HepG2 (cell line): ENCODE results near the gene DIS3L2. TPM values are rescaled to one million over a fixed set of nuclear protein-coding genes. Genes with fewer than 3 reads are reported as not detected.
A peak's percentile ranks its signal among the peaks of the same experiment; 100 is the strongest.

Experiments
- BORCS8-MEF2B ChIP-seq: sonication (generic); formaldehyde crosslinking; IDR thresholded peaks from 2 replicates; pipeline ENCODE4 v1.8.0; 2022; ENCODE audit warnings: mild to moderate bottlenecking, missing genetic modification reagents
- CTCF ChIP-seq: sonication (generic); formaldehyde crosslinking; IDR thresholded peaks from 2 replicates; pipeline ENCODE4 v1.5.0; 2020; ENCODE audit warnings: mild to moderate bottlenecking, missing genetic modification reagents, moderate library complexity
- HCFC1 ChIP-seq: fragments of 150-350 bp; IDR thresholded peaks from 2 replicates; pipeline ENCODE4 v1.6.1; 2014; ENCODE audit warnings: low read depth, low read length
- MBD4 ChIP-seq: IDR thresholded peaks from 2 replicates; pipeline ENCODE4 v1.6.1; 2012; ENCODE audit warnings: low read length, inconsistent platforms, borderline replicate concordance
- MBNL3 ChIP-seq: fragments of 250-450 bp; sonication (Bioruptor Pico); conservative IDR thresholded peaks from 2 replicates; pipeline ENCODE4 v1.8.0; 2022; ENCODE audit warnings: mild to moderate bottlenecking, inconsistent platforms
- MTF2 ChIP-seq: sonication (generic); formaldehyde crosslinking; IDR thresholded peaks from 2 replicates; pipeline ENCODE4 v1.5.0; 2020; ENCODE audit warnings: missing genetic modification reagents, borderline replicate concordance
- NCOA1 ChIP-seq: sonication (generic); formaldehyde crosslinking; IDR thresholded peaks from 2 replicates; pipeline ENCODE4 v1.9.0; 2021; ENCODE audit warnings: missing genetic modification reagents
- NFE2 ChIP-seq: sonication (generic); formaldehyde crosslinking; IDR thresholded peaks from 2 replicates; pipeline ENCODE4 v1.4.0; 2020; ENCODE audit warnings: missing genetic modification reagents
- NFKB2 ChIP-seq: sonication (generic); formaldehyde crosslinking; IDR thresholded peaks from 2 replicates; pipeline ENCODE4 v1.4.0; 2020; ENCODE audit warnings: missing genetic modification reagents, borderline replicate concordance
- PITX1 ChIP-seq: sonication (generic); formaldehyde crosslinking; IDR thresholded peaks from 2 replicates; pipeline ENCODE4 v1.5.1; 2020; ENCODE audit warnings: mild to moderate bottlenecking, missing genetic modification reagents
- PLRG1 ChIP-seq: fragments of 450-650 bp; conservative IDR thresholded peaks from 2 replicates; pipeline ENCODE4 v1.6.1; 2016
- RAD21 ChIP-seq: fragments of 450-650 bp; formaldehyde crosslinking; IDR thresholded peaks from 2 replicates; pipeline ENCODE4 v1.5.0; 2020; ENCODE audit warnings: mild to moderate bottlenecking
- RFX3 ChIP-seq: IDR thresholded peaks from 2 replicates; pipeline ENCODE4 v1.6.1; 2016; ENCODE audit warnings: missing biosample characterization, missing genetic modification reagents
- SALL1 ChIP-seq: sonication (generic); formaldehyde crosslinking; IDR thresholded peaks from 2 replicates; pipeline ENCODE4 v1.8.0; 2022; ENCODE audit warnings: mild to moderate bottlenecking, missing genetic modification reagents
- SNAPC2 ChIP-seq: sonication (generic); formaldehyde crosslinking; IDR thresholded peaks from 2 replicates; pipeline ENCODE4 v1.8.1; 2022; ENCODE audit warnings: mild to moderate bottlenecking, missing genetic modification reagents
- STAG1 ChIP-seq: sonication (generic); formaldehyde crosslinking; IDR thresholded peaks from 2 replicates; pipeline ENCODE4 v1.4.0; 2020; ENCODE audit warnings: missing genetic modification reagents
- ZMYM3 ChIP-seq: sonication (generic); formaldehyde crosslinking; IDR thresholded peaks from 2 replicates; pipeline ENCODE4 v1.5.1; 2020; ENCODE audit warnings: mild to moderate bottlenecking, missing genetic modification reagents
- ZNF572 ChIP-seq: sonication (generic); formaldehyde crosslinking; IDR thresholded peaks from 2 replicates; pipeline ENCODE4 v1.5.1; 2020; ENCODE audit warnings: mild to moderate bottlenecking, missing genetic modification reagents
- ZNF720 ChIP-seq: sonication (generic); formaldehyde crosslinking; IDR thresholded peaks from 2 replicates; pipeline ENCODE4 v1.4.0; 2020; ENCODE audit warnings: missing genetic modification reagents
- ZNF816 ChIP-seq: sonication (generic); formaldehyde crosslinking; IDR thresholded peaks from 2 replicates; pipeline ENCODE4 v1.8.0; 2022; ENCODE audit warnings: missing genetic modification reagents, mild to moderate bottlenecking, borderline replicate concordance
- polyA plus RNA-seq, 8 experiments: library from polyadenylated mRNA; depleted of rRNA in 3 of 8; stranded (reverse) in 7 of 8; unstranded in 1 of 8; fragments of >200 nt; fragmentation: Illumina TruSeq in 4 of 8; extraction: Trizol in 4 of 8; gene quantifications; 2 replicates each; pipeline versions ENCODE4 v1.2.1 to v1.2.3, GENCODE V29; 2011 to 2016; ENCODE audit warnings: low read depth in 4 of 8, missing spikeins in 1 of 8, mixed read lengths in 1 of 8; ENCODE audit not compliant: insufficient read depth in 1 of 8
- total RNA-seq, 5 experiments: library from RNA; depleted of rRNA; stranded (reverse); fragments of >200 nt; fragmentation: Illumina TruSeq; extraction: Trizol; gene quantifications; 2 replicates each; pipeline ENCODE4 v1.2.3, GENCODE V29; 2016; ENCODE audit warnings: low read depth in 1 of 5
- TF ChIP-seq, protein P1 (sequence below): sonication (generic); formaldehyde crosslinking; IDR thresholded peaks from 2 replicates; pipeline ENCODE4 v1.5.1; 2020; ENCODE audit warnings: mild to moderate bottlenecking, missing genetic modification reagents, moderate library complexity
- TF ChIP-seq, protein P2 (sequence below): sonication (generic); IDR thresholded peaks from 2 replicates; pipeline ENCODE4 v1.6.1; 2016; ENCODE audit warnings: low read depth, borderline replicate concordance
- TF ChIP-seq, protein P3 (sequence below): sonication (generic); formaldehyde crosslinking; IDR thresholded peaks from 2 replicates; pipeline ENCODE4 v1.5.0; 2020; ENCODE audit warnings: mild to moderate bottlenecking, missing genetic modification reagents

Gene DIS3L2
- total and polyA plus RNA-seq, 2 of the 13 experiments (the other 11 are each of a cell fraction or from before 2014, with no cell fraction given), result 7.0 to 23.9 TPM

DNA sequence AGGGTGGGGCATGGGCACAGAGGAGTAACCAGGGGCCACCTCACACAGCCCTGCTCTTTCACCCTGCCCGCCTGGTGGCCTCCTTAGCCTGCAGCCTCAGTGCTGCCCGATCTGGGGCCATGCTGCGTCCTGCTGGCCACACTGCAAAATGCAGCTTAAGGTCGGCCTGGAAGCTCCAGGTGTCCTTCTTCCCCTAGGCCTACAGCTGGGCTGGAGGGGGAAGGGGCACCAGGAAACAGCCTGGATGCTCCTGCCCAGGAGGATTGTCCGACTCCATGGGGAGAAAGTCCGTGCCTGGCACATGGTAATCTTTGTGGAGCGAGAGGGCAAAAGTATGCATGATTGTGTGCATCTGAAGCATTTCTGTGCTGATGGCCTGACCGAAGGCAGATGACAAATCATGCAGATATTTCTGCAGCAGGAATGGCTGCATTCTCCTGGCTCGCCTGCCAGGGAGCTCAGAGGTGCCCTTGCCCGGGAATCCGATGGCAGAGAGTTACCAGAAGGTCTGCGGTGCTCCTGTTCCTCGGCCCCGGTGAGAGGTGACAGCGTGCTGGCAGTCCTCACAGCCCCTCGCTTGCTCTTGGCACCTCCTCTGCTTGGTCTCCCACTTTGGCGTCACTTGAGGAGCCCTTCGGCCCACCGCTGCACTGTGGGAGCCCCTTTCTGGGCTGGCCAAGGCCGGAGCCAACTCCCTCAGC is 404.3 kb downstream of the DIS3L2 start (continued):
- TF ChIP-seq, protein P1, sequence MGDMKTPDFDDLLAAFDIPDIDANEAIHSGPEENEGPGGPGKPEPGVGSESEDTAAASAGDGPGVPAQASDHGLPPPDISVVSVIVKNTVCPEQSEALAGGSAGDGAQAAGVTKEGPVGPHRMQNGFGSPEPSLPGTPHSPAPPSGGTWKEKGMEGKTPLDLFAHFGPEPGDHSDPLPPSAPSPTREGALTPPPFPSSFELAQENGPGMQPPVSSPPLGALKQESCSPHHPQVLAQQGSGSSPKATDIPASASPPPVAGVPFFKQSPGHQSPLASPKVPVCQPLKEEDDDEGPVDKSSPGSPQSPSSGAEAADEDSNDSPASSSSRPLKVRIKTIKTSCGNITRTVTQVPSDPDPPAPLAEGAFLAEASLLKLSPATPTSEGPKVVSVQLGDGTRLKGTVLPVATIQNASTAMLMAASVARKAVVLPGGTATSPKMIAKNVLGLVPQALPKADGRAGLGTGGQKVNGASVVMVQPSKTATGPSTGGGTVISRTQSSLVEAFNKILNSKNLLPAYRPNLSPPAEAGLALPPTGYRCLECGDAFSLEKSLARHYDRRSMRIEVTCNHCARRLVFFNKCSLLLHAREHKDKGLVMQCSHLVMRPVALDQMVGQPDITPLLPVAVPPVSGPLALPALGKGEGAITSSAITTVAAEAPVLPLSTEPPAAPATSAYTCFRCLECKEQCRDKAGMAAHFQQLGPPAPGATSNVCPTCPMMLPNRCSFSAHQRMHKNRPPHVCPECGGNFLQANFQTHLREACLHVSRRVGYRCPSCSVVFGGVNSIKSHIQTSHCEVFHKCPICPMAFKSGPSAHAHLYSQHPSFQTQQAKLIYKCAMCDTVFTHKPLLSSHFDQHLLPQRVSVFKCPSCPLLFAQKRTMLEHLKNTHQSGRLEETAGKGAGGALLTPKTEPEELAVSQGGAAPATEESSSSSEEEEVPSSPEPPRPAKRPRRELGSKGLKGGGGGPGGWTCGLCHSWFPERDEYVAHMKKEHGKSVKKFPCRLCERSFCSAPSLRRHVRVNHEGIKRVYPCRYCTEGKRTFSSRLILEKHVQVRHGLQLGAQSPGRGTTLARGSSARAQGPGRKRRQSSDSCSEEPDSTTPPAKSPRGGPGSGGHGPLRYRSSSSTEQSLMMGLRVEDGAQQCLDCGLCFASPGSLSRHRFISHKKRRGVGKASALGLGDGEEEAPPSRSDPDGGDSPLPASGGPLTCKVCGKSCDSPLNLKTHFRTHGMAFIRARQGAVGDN (CRISPR knock-in tag), result peak; percentile 25; the same call in 1 of the 2 replicates
- 0 out of 2 replicates have a peak, but pooled peaks have one; percentile 60 for TF ChIP-seq NCOA1 (CRISPR knock-in tag)
- no peak for TF ChIP-seq HCFC1
- no peak for TF ChIP-seq SNAPC2 (CRISPR knock-in tag)
- no peak for TF ChIP-seq MBD4
- TF ChIP-seq, protein P2, sequence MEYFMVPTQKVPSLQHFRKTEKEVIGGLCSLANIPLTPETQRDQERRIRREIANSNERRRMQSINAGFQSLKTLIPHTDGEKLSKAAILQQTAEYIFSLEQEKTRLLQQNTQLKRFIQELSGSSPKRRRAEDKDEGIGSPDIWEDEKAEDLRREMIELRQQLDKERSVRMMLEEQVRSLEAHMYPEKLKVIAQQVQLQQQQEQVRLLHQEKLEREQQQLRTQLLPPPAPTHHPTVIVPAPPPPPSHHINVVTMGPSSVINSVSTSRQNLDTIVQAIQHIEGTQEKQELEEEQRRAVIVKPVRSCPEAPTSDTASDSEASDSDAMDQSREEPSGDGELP, result peak; percentile 32; the same call in 1 of the 2 replicates
- no peak for TF ChIP-seq NFE2 (CRISPR knock-in tag)
- 0 out of 2 replicates have a peak, but pooled peaks have one; percentile 63 for TF ChIP-seq ZNF572 (CRISPR knock-in tag)
- peak; percentile 27; the same call in 1 of the 2 replicates for TF ChIP-seq PITX1 (CRISPR knock-in tag)
- peak; percentile 70 for TF ChIP-seq RAD21
- TF ChIP-seq RFX3 (CRISPR knock-in tag), result no peak
- peak; percentile 67; the same call in 1 of the 2 replicates for TF ChIP-seq MTF2 (CRISPR knock-in tag)
- 0 out of 2 replicates have a peak, but pooled peaks have one; percentile 34 for TF ChIP-seq ZMYM3
- no peak for TF ChIP-seq NFKB2 (CRISPR knock-in tag)
- TF ChIP-seq ZNF816 (CRISPR knock-in tag), result no peak
- peak; percentile 78 for TF ChIP-seq CTCF (CRISPR knock-in tag)
- TF ChIP-seq, protein P3, sequence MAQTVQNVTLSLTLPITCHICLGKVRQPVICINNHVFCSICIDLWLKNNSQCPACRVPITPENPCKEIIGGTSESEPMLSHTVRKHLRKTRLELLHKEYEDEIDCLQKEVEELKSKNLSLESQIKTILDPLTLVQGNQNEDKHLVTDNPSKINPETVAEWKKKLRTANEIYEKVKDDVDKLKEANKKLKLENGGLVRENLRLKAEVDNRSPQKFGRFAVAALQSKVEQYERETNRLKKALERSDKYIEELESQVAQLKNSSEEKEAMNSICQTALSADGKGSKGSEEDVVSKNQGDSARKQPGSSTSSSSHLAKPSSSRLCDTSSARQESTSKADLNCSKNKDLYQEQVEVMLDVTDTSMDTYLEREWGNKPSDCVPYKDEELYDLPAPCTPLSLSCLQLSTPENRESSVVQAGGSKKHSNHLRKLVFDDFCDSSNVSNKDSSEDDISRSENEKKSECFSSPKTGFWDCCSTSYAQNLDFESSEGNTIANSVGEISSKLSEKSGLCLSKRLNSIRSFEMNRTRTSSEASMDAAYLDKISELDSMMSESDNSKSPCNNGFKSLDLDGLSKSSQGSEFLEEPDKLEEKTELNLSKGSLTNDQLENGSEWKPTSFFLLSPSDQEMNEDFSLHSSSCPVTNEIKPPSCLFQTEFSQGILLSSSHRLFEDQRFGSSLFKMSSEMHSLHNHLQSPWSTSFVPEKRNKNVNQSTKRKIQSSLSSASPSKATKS (CRISPR knock-in tag), result no peak
- TF ChIP-seq SALL1 (CRISPR knock-in tag), result peak; percentile 11; the same call in 1 of the 2 replicates
- TF ChIP-seq STAG1 (CRISPR knock-in tag), result peak; percentile 62
- TF ChIP-seq BORCS8-MEF2B (CRISPR knock-in tag), result peak; percentile 55; the same call in 1 of the 2 replicates
- TF ChIP-seq PLRG1, result no peak
- TF ChIP-seq ZNF720 (CRISPR knock-in tag), result no peak
- TF ChIP-seq MBNL3 (CRISPR knock-in tag), result no peak
